ENCODE data around the gene STRIT1. TPM values are rescaled to one million over a fixed set of nuclear protein-coding genes. Genes with fewer than 3 reads are reported as not detected.

Gene STRIT1
- polyA plus RNA-seq, 1 donor from 2014 or later = 1.2 TPM

DNA sequence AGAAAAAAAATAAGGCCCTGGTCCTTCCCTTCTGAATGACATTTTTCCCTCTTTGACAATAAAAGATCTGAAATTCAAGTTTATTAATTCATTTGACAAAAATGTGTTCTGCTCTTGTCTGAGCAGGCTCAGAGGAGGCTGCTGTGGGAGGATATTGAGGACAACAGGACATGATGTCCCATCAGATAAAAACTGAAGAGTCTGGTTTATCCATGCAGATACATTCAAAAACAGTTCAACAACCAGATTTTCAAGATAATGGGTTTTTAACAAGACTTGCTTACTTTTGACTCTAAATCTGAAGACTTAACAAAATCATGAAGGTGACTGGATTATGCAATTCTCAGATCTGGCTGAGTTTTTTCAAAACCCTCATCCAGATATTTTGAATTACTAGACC, 36.9 kb upstream of the STRIT1 start:
- Histone ChIP-seq H3K4me3 (ENCODE audit: low read length) (no peak overlapping the region), H3F3A (ENCODE audit: insufficient read depth, low read length, poor library complexity, severe bottlenecking) (no peaks in the 10 kb centered on the region), H3K27ac (ENCODE audit: low read length) (no peak overlapping the region), H3K27me3 (ENCODE audit: insufficient read depth, low read depth, low read length) (no peaks in the 10 kb centered on the region), H3K9ac (ENCODE audit: low read length) (no peak overlapping the region), H2AFZ (ENCODE audit: low read depth, low read length) (no peak overlapping the region), H3K9me2 (ENCODE audit: insufficient read depth, low read length) (no peaks in the 10 kb centered on the region), H3K79me2 (replicated peaks; ENCODE audit: insufficient read depth, low read length) (no peaks in the 10 kb centered on the region), H3K9me3 (ENCODE audit: low read length) (no peaks in the 10 kb centered on the region), H4K20me1 (ENCODE audit: insufficient read depth) (no peaks in the 10 kb centered on the region), H3K4me2 (ENCODE audit: low read length) (no peak overlapping the region), H3K36me3 (ENCODE audit: insufficient read depth, low read length) (no peaks in the 10 kb centered on the region)
- TF ChIP-seq TAF1 (IDR thresholded peaks at IDR 0.05; ENCODE audit: low read depth) (no peak), SMC3 (conservative IDR thresholded peaks at IDR 0.05; ENCODE audit: poor library complexity) (no peak), MXI1 (conservative IDR thresholded peaks at IDR 0.05; ENCODE audit: poor library complexity, severe bottlenecking) (no peak), EP300 (conservative IDR thresholded peaks at IDR 0.05; ENCODE audit: poor library complexity, severe bottlenecking) (no peak), RAD21 (conservative IDR thresholded peaks at IDR 0.05) (no peak), EZH2 (IDR thresholded peaks at IDR 0.05; ENCODE audit: borderline replicate concordance, insufficient read depth, low read length, poor library complexity, severe bottlenecking) (no peak)
- TF ChIP-seq, protein P1, sequence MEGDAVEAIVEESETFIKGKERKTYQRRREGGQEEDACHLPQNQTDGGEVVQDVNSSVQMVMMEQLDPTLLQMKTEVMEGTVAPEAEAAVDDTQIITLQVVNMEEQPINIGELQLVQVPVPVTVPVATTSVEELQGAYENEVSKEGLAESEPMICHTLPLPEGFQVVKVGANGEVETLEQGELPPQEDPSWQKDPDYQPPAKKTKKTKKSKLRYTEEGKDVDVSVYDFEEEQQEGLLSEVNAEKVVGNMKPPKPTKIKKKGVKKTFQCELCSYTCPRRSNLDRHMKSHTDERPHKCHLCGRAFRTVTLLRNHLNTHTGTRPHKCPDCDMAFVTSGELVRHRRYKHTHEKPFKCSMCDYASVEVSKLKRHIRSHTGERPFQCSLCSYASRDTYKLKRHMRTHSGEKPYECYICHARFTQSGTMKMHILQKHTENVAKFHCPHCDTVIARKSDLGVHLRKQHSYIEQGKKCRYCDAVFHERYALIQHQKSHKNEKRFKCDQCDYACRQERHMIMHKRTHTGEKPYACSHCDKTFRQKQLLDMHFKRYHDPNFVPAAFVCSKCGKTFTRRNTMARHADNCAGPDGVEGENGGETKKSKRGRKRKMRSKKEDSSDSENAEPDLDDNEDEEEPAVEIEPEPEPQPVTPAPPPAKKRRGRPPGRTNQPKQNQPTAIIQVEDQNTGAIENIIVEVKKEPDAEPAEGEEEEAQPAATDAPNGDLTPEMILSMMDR (IDR thresholded peaks at IDR 0.05; ENCODE audit: poor library complexity, severe bottlenecking) = no peak
- TF ChIP-seq, protein P2, sequence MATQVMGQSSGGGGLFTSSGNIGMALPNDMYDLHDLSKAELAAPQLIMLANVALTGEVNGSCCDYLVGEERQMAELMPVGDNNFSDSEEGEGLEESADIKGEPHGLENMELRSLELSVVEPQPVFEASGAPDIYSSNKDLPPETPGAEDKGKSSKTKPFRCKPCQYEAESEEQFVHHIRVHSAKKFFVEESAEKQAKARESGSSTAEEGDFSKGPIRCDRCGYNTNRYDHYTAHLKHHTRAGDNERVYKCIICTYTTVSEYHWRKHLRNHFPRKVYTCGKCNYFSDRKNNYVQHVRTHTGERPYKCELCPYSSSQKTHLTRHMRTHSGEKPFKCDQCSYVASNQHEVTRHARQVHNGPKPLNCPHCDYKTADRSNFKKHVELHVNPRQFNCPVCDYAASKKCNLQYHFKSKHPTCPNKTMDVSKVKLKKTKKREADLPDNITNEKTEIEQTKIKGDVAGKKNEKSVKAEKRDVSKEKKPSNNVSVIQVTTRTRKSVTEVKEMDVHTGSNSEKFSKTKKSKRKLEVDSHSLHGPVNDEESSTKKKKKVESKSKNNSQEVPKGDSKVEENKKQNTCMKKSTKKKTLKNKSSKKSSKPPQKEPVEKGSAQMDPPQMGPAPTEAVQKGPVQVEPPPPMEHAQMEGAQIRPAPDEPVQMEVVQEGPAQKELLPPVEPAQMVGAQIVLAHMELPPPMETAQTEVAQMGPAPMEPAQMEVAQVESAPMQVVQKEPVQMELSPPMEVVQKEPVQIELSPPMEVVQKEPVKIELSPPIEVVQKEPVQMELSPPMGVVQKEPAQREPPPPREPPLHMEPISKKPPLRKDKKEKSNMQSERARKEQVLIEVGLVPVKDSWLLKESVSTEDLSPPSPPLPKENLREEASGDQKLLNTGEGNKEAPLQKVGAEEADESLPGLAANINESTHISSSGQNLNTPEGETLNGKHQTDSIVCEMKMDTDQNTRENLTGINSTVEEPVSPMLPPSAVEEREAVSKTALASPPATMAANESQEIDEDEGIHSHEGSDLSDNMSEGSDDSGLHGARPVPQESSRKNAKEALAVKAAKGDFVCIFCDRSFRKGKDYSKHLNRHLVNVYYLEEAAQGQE (IDR thresholded peaks at IDR 0.05; ENCODE audit: borderline replicate concordance) = no peak

DNA sequence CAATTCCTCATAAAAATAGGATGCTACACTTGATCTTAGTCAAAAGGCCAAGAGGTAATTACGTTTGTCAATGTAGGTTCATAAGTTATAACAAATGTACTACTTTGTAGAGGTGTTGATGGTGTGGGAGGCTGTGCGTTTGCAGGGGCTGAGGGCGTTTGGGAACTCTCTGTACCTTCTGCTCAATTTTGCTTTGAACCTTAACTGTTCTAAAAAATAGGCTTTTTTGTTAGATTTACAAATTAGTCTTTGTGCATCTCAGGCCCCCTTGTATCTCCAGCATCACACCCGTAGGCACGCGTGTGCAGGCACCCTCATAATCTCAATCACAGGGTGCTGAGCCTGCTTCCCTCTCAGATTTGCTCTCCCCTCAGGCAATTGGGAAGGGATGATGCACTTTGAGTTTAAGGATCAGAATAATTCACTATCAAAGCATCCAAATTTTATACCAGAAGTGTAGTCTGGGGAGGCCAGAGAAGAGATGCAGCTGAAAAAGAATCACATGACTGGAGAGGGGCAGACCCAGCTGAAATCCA, 36.1 kb upstream of the STRIT1 start:
- no peak for TF ChIP-seq POLR2AphosphoS5 (IDR thresholded peaks at IDR 0.05)
- TF ChIP-seq, protein P1 (IDR thresholded peaks at IDR 0.05; ENCODE audit: poor library complexity, severe bottlenecking) = no peak
- no peak for TF ChIP-seq SMC3 (conservative IDR thresholded peaks at IDR 0.05; ENCODE audit: poor library complexity)
- no peak for TF ChIP-seq MXI1 (conservative IDR thresholded peaks at IDR 0.05; ENCODE audit: poor library complexity, severe bottlenecking)
- TF ChIP-seq, protein P2 (IDR thresholded peaks at IDR 0.05; ENCODE audit: borderline replicate concordance) = no peak
- no peak for TF ChIP-seq EP300 (conservative IDR thresholded peaks at IDR 0.05; ENCODE audit: poor library complexity, severe bottlenecking)
- no peak for TF ChIP-seq TAF1 (IDR thresholded peaks at IDR 0.05; ENCODE audit: low read depth)
- TF ChIP-seq EZH2 (IDR thresholded peaks at IDR 0.05; ENCODE audit: borderline replicate concordance, insufficient read depth, low read length, poor library complexity, severe bottlenecking) = no peak
- no peak for TF ChIP-seq RAD21 (conservative IDR thresholded peaks at IDR 0.05)
- Histone ChIP-seq H3K4me3 (ENCODE audit: low read length) (no peak overlapping the region), H3K4me2 (ENCODE audit: low read length) (no peak overlapping the region), H2AFZ (ENCODE audit: low read depth, low read length) (no peak overlapping the region), H3K9me3 (ENCODE audit: low read length) (no peaks in the 10 kb centered on the region), H3K36me3 (ENCODE audit: insufficient read depth, low read length) (no peaks in the 10 kb centered on the region), H3K27ac (ENCODE audit: low read length) (no peak overlapping the region), H3K9ac (ENCODE audit: low read length) (no peak overlapping the region), H3F3A (ENCODE audit: insufficient read depth, low read length, poor library complexity, severe bottlenecking) (no peaks in the 10 kb centered on the region), H3K27me3 (ENCODE audit: insufficient read depth, low read depth, low read length) (no peaks in the 10 kb centered on the region), H3K79me2 (replicated peaks; ENCODE audit: insufficient read depth, low read length) (no peaks in the 10 kb centered on the region), H4K20me1 (ENCODE audit: insufficient read depth) (no peaks in the 10 kb centered on the region), H3K9me2 (ENCODE audit: insufficient read depth, low read length) (no peaks in the 10 kb centered on the region)

Measured in neural cell (in vitro differentiated cells).